ENCODE results near the gene KIAA1958.

Gene KIAA1958

GRCh38 chr9:112477330-112477729 lies 9.3 kb upstream of the KIAA1958 start:
- no peak for DNase-seq (ENCODE audit: insufficient read length, low spot score)
- TF ChIP-seq POLR2A (IDR thresholded peaks at IDR 0.05; ENCODE audit: low read depth, low read length) = no peak
- FAIRE-seq = no peak

- FAIRE-seq = no peak
- no peak for TF ChIP-seq POLR2A (IDR thresholded peaks at IDR 0.05; ENCODE audit: low read depth, low read length)
Observed at GRCh38 chr9:112479221-112479620, 7.4 kb upstream of the KIAA1958 start.

GRCh38 chr9:112484607-112485006 lies 2.0 kb upstream of the KIAA1958 start:
- no peak for TF ChIP-seq POLR2A (IDR thresholded peaks at IDR 0.05; ENCODE audit: low read depth, low read length)
- FAIRE-seq (no peak), DNase-seq (ENCODE audit: insufficient read length, low spot score) (no peak)

More at GRCh38 chr9:112479221-112479620, 7.4 kb upstream of the KIAA1958 start:
- no peak for DNase-seq (ENCODE audit: insufficient read length, low spot score)

- TF ChIP-seq POLR2A (IDR thresholded peaks at IDR 0.05; ENCODE audit: low read depth, low read length) = no peak
- no peak for DNase-seq (ENCODE audit: insufficient read length, low spot score)
- no peak for FAIRE-seq
Observed at GRCh38 chr9:112485574-112485973, 1.1 kb upstream of the KIAA1958 start.

- TF ChIP-seq POLR2A (IDR thresholded peaks at IDR 0.05; ENCODE audit: low read depth, low read length) = no peak
- DNase-seq (ENCODE audit: insufficient read length, low spot score) = peak; percentile 54
- FAIRE-seq = no peak
Observed at GRCh38 chr9:112487008-112487798, 576 bp downstream of the KIAA1958 start.

GRCh38 chr9:112487799-112488340 lies 1.2 kb downstream of the KIAA1958 start:
- no peak for TF ChIP-seq POLR2A (IDR thresholded peaks at IDR 0.05; ENCODE audit: low read depth, low read length)
- FAIRE-seq = peak; percentile 62
- no peak for DNase-seq (ENCODE audit: insufficient read length, low spot score)

- DNase-seq (ENCODE audit: insufficient read length, low spot score) = no peak
- FAIRE-seq = no peak
- no peak for TF ChIP-seq POLR2A (IDR thresholded peaks at IDR 0.05; ENCODE audit: low read depth, low read length)
Observed at GRCh38 chr9:112489039-112489546, 2.5 kb downstream of the KIAA1958 start.

GRCh38 chr9:112489876-112490666 lies 3.4 kb downstream of the KIAA1958 start:
- FAIRE-seq (no peak), DNase-seq (ENCODE audit: insufficient read length, low spot score) (no peak)
- no peak for TF ChIP-seq POLR2A (IDR thresholded peaks at IDR 0.05; ENCODE audit: low read depth, low read length)

- FAIRE-seq (no peak), DNase-seq (ENCODE audit: insufficient read length, low spot score) (no peak)
- no peak for TF ChIP-seq POLR2A (IDR thresholded peaks at IDR 0.05; ENCODE audit: low read depth, low read length)
Observed at GRCh38 chr9:112493393-112494137, 6.9 kb downstream of the KIAA1958 start.

GRCh38 chr9:112494153-112494552 lies 7.5 kb downstream of the KIAA1958 start:
- FAIRE-seq = no peak
- TF ChIP-seq POLR2A (IDR thresholded peaks at IDR 0.05; ENCODE audit: low read depth, low read length) = no peak
- DNase-seq (ENCODE audit: insufficient read length, low spot score) = no peak

GRCh38 chr9:112495614-112496013 lies 9.0 kb downstream of the KIAA1958 start:
- no peak for FAIRE-seq
- no peak for DNase-seq (ENCODE audit: insufficient read length, low spot score)
- TF ChIP-seq POLR2A (IDR thresholded peaks at IDR 0.05; ENCODE audit: low read depth, low read length) = no peak

- no peak for TF ChIP-seq POLR2A (IDR thresholded peaks at IDR 0.05; ENCODE audit: low read depth, low read length)
- FAIRE-seq (no peak), DNase-seq (ENCODE audit: insufficient read length, low spot score) (no peak)
Observed at GRCh38 chr9:112496074-112496722, 9.6 kb downstream of the KIAA1958 start.

- DNase-seq (ENCODE audit: insufficient read length, low spot score) (no peak), FAIRE-seq (no peak)
- no peak for TF ChIP-seq POLR2A (IDR thresholded peaks at IDR 0.05; ENCODE audit: low read depth, low read length)
Observed at GRCh38 chr9:112500842-112501241, 14.2 kb downstream of the KIAA1958 start.

Measured in H54 (cell line).